ENCODE results near the gene TSHZ1. TPM values are rescaled to one million over a fixed set of nuclear protein-coding genes. Genes with fewer than 3 reads are reported as not detected.

Gene TSHZ1
- polyA plus RNA-seq, 2 of the 4 experiments (the other 2 are of a cell fraction) = 2.2 to 3.0 TPM

DNA sequence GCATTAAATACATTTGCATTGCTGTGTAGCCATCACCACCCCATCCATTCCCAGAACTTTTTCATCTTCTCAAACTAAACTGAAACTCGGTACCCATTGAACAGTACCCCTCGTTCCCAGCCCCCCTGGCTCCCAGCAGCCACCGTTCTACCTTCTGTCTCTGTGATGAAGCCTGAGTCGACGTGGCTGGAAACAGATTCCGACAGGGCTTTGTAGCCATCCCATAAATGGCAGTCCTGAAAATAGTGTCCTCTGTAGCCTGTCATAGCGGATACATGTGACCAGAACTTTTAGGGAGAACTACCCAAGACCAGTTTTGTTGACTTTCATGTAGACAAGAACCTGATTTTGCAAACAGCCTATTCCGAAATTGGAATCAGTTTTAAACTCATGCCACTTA lies 59.1 kb downstream of the TSHZ1 start:
- CTCF ChIA-PET = no interaction called here
- Histone ChIP-seq H3K27ac (no peak overlapping the region), H3K4me2 (no peak overlapping the region), H3K4me3 (no peak overlapping the region), H3K9me3 (no peaks in the 10 kb centered on the region), H3K4me1 (no peaks in the 10 kb centered on the region)
- POLR2A ChIA-PET = no interaction called here
- no peak for ATAC-seq
- 83% methylated on average over 8 of the region's 8 CpGs for WGBS (ENCODE audit: missing lambda C conversion rate)
- no peak for DNase-seq (ENCODE audit: low read depth in 1 of 2, low spot score in 1 of 2)
- no peak for TF ChIP-seq RNF2 (IDR thresholded peaks at IDR 0.05; ENCODE audit: borderline replicate concordance, low read depth)
- TF ChIP-seq MAFK (IDR thresholded peaks at IDR 0.05; ENCODE audit: partially characterized antibody) = no peak
- TF ChIP-seq RAD21 (conservative IDR thresholded peaks at IDR 0.05 in 1 of 2, IDR thresholded peaks at IDR 0.05 in 1 of 2) = no peak
- TF ChIP-seq CHD2 (IDR thresholded peaks at IDR 0.05; ENCODE audit: low read length, partially characterized antibody) = no peak
- TF ChIP-seq, protein P1, sequence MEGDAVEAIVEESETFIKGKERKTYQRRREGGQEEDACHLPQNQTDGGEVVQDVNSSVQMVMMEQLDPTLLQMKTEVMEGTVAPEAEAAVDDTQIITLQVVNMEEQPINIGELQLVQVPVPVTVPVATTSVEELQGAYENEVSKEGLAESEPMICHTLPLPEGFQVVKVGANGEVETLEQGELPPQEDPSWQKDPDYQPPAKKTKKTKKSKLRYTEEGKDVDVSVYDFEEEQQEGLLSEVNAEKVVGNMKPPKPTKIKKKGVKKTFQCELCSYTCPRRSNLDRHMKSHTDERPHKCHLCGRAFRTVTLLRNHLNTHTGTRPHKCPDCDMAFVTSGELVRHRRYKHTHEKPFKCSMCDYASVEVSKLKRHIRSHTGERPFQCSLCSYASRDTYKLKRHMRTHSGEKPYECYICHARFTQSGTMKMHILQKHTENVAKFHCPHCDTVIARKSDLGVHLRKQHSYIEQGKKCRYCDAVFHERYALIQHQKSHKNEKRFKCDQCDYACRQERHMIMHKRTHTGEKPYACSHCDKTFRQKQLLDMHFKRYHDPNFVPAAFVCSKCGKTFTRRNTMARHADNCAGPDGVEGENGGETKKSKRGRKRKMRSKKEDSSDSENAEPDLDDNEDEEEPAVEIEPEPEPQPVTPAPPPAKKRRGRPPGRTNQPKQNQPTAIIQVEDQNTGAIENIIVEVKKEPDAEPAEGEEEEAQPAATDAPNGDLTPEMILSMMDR (IDR thresholded peaks at IDR 0.05) = no peak
- TF ChIP-seq, protein P2, sequence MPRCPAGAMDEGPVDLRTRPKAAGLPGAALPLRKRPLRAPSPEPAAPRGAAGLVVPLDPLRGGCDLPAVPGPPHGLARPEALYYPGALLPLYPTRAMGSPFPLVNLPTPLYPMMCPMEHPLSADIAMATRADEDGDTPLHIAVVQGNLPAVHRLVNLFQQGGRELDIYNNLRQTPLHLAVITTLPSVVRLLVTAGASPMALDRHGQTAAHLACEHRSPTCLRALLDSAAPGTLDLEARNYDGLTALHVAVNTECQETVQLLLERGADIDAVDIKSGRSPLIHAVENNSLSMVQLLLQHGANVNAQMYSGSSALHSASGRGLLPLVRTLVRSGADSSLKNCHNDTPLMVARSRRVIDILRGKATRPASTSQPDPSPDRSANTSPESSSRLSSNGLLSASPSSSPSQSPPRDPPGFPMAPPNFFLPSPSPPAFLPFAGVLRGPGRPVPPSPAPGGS (IDR thresholded peaks at IDR 0.05) = no peak
- TF ChIP-seq RFX5 (IDR thresholded peaks at IDR 0.05) = no peak
- TF ChIP-seq, protein P3, sequence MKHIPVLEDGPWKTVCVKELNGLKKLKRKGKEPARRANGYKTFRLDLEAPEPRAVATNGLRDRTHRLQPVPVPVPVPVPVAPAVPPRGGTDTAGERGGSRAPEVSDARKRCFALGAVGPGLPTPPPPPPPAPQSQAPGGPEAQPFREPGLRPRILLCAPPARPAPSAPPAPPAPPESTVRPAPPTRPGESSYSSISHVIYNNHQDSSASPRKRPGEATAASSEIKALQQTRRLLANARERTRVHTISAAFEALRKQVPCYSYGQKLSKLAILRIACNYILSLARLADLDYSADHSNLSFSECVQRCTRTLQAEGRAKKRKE (CRISPR knock-in tag; IDR thresholded peaks at IDR 0.05; ENCODE audit: low read depth) = no peak
- no peak for TF ChIP-seq JUNB (IDR thresholded peaks at IDR 0.05)
- TF ChIP-seq FOSB (CRISPR knock-in tag; IDR thresholded peaks at IDR 0.05) = no peak
- TF ChIP-seq ZSCAN20 (CRISPR knock-in tag; IDR thresholded peaks at IDR 0.05) = no peak
- TF ChIP-seq CEBPB (IDR thresholded peaks at IDR 0.05) = no peak
- TF ChIP-seq, protein P4, sequence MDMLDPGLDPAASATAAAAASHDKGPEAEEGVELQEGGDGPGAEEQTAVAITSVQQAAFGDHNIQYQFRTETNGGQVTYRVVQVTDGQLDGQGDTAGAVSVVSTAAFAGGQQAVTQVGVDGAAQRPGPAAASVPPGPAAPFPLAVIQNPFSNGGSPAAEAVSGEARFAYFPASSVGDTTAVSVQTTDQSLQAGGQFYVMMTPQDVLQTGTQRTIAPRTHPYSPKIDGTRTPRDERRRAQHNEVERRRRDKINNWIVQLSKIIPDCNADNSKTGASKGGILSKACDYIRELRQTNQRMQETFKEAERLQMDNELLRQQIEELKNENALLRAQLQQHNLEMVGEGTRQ (IDR thresholded peaks at IDR 0.05) = no peak
- no peak for TF ChIP-seq KDM1A (IDR thresholded peaks at IDR 0.05; ENCODE audit: low read depth)
- TF ChIP-seq EHF (CRISPR knock-in tag; IDR thresholded peaks at IDR 0.05) = no peak
- no peak for TF ChIP-seq HOXB5 (CRISPR knock-in tag; IDR thresholded peaks at IDR 0.05)
- TF ChIP-seq JUN (IDR thresholded peaks at IDR 0.05) = no peak
- TF ChIP-seq ZFP36 (IDR thresholded peaks at IDR 0.05; ENCODE audit: borderline replicate concordance, partially characterized antibody) = no peak
- no peak for TF ChIP-seq PHF8 (IDR thresholded peaks at IDR 0.05; ENCODE audit: borderline replicate concordance, low read depth)
- TF ChIP-seq SREBF2 (IDR thresholded peaks at IDR 0.05) = no peak
- FAIRE-seq = no peak

DNA sequence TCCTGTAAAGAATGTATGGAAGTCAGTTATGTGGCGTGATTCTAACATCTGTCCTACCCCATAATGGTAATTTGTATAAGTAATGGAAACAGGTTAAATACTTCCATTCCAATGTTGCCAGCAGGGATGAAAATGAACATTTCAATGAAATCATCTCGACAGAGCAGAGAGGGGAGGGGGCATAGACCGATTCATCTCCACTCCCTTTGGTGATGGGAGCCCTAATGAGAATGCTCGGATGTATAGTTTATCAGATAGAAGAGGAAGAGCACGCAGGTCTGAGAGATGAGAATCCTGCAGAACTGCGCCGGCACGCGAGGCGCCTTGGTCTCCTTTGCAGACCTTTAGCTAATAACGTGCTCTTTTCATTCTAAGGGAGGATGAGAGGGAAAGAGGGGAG lies 61.4 kb downstream of the TSHZ1 start:
- ATAC-seq = no peak
- 80% methylated on average over 11 of the region's 11 CpGs for WGBS (ENCODE audit: missing lambda C conversion rate)
- TF ChIP-seq CEBPB (IDR thresholded peaks at IDR 0.05) (no peak), HOXA7 (CRISPR knock-in tag; IDR thresholded peaks at IDR 0.05) (no peak), EHF (CRISPR knock-in tag; IDR thresholded peaks at IDR 0.05) (no peak)
- H3K27ac ChIP-seq = no peak overlapping the region
- H3K4me1 ChIP-seq = no peaks in the 10 kb centered on the region
- POLR2A ChIA-PET = no interaction called here
- no peak for DNase-seq (ENCODE audit: low read depth in 1 of 2, low spot score in 1 of 2)
- H3K4me2 ChIP-seq = no peak overlapping the region
- no peak overlapping the region for H3K4me3 ChIP-seq
- CTCF ChIA-PET = no interaction called here
- H3K9me3 ChIP-seq = no peaks in the 10 kb centered on the region
- FAIRE-seq = no peak
